Mesendoderm (in vitro differentiated cells): ENCODE measurements around the gene CASZ1.

Experiments
- DNase-seq: peaks from one replicate; pipeline ENCODE4 v3.0.0; 2013
- H2AK5ac ChIP-seq: 2 replicates; pipeline ENCODE4 v1.6.1; 2013; ENCODE audit warnings: low read length, inconsistent platforms
- H2BK120ac ChIP-seq: 2 replicates; pipeline ENCODE4 v1.6.1; 2013; ENCODE audit warnings: low read depth, mild to moderate bottlenecking, low read length, moderate library complexity, mixed read lengths
- H2BK15ac ChIP-seq: replicated peaks from 2 replicates; pipeline ENCODE4 v1.6.1; 2013; ENCODE audit warnings: low read depth, mild to moderate bottlenecking, moderate library complexity
- H2BK5ac ChIP-seq: 2 replicates; pipeline ENCODE4 v1.6.1; 2013; ENCODE audit warnings: low read length, inconsistent platforms
- H3K18ac ChIP-seq: 2 replicates; pipeline ENCODE4 v1.6.1; 2013; ENCODE audit warnings: mild to moderate bottlenecking, low read length, mixed read lengths
- H3K23ac ChIP-seq: one replicate; pipeline ENCODE4 v1.6.1; 2013; ENCODE audit warnings: low read length
- H3K27ac ChIP-seq: 2 replicates; pipeline ENCODE4 v1.5.1; 2013; ENCODE audit warnings: low read depth, mild to moderate bottlenecking, inconsistent platforms, low read length, moderate library complexity
- H3K27me3 ChIP-seq: 2 replicates; pipeline ENCODE4 v1.6.1; 2013; ENCODE audit warnings: low read length, control low read depth, mild to moderate bottlenecking, inconsistent platforms; ENCODE audit not compliant: insufficient read depth, poor library complexity
- H3K36me3 ChIP-seq: 2 replicates; pipeline ENCODE4 v1.6.1; 2013; ENCODE audit warnings: low read length, inconsistent platforms; ENCODE audit not compliant: control insufficient read depth, insufficient read depth
- H3K4ac ChIP-seq: one replicate; pipeline ENCODE4 v1.6.1; 2013; ENCODE audit warnings: low read depth, mild to moderate bottlenecking, low read length, moderate library complexity
- H3K4me1 ChIP-seq: 2 replicates; pipeline ENCODE4 v1.6.1; 2013; ENCODE audit warnings: low read depth, low read length, inconsistent platforms; ENCODE audit not compliant: control insufficient read depth
- H3K4me2 ChIP-seq: 2 replicates; pipeline ENCODE4 v1.6.1; 2013; ENCODE audit warnings: low read length
- H3K4me3 ChIP-seq: 2 replicates; pipeline ENCODE4 v1.5.1; 2013; ENCODE audit warnings: mild to moderate bottlenecking, low read length
- H3K56ac ChIP-seq: one replicate; pipeline ENCODE4 v1.6.1; 2013; ENCODE audit warnings: low read length
- H3K79me1 ChIP-seq: 2 replicates; pipeline ENCODE4 v1.6.1; 2013; ENCODE audit warnings: low read length, inconsistent platforms
- H3K79me2 ChIP-seq: 2 replicates; pipeline ENCODE4 v1.6.1; 2013; ENCODE audit warnings: mild to moderate bottlenecking, low read length; ENCODE audit not compliant: control insufficient read depth, insufficient read depth
- H3K9ac ChIP-seq: 2 replicates; pipeline ENCODE4 v1.6.1; 2013; ENCODE audit warnings: low read length, inconsistent platforms
- H4K5ac ChIP-seq: one replicate; pipeline ENCODE4 v1.6.1; 2013; ENCODE audit warnings: low read length
- H4K8ac ChIP-seq: one replicate; pipeline ENCODE4 v1.6.1; 2013; ENCODE audit warnings: low read depth, mild to moderate bottlenecking, control low read depth, low read length, moderate library complexity
- WGBS: extraction: QIAGEN DNeasy Blood & Tissue Kit; methylation state at CpG from one replicate; pipeline ENCODE4 v1.1.7; 2013; ENCODE audit warnings: low lambda C conversion rate, missing lambda C conversion rate; ENCODE audit not compliant: insufficient coverage; ENCODE audit errors: extremely low coverage; 5-methylcytosine and 5-hydroxymethylcytosine counted together

The CASZ1 gene

GRCh38 chr1:10819198-10819901 lies 22.9 kb upstream of the CASZ1 start:
- Histone ChIP-seq H3K9ac (no peak overlapping the region), H3K4me1 (no peaks in the 10 kb centered on the region), H2AK5ac (no peak overlapping the region), H4K8ac (no peak overlapping the region), H3K27ac (no peak overlapping the region), H2BK120ac (no peak overlapping the region), H2BK15ac (no peak overlapping the region), H3K79me2 (no peaks in the 10 kb centered on the region), H3K23ac (no peak overlapping the region), H3K4me2 (no peak overlapping the region), H4K5ac (no peak overlapping the region), H2BK5ac (no peak overlapping the region), H3K4me3 (no peak overlapping the region), H3K56ac (no peak overlapping the region), H3K27me3 (no peaks in the 10 kb centered on the region), H3K36me3 (no peaks in the 10 kb centered on the region), H3K79me1 (no peaks in the 10 kb centered on the region), H3K4ac (no peak overlapping the region), H3K18ac (no peak overlapping the region)
- WGBS, result no CpG with 5 or more reads among the region's 13 CpGs
- DNase-seq, result no peak

- no peak overlapping the region for H2BK120ac ChIP-seq
- no peak for DNase-seq
- H3K79me2 ChIP-seq, result no peaks in the 10 kb centered on the region
- H3K79me1 ChIP-seq, result no peaks in the 10 kb centered on the region
- H4K8ac ChIP-seq, result no peak overlapping the region
- no peak overlapping the region for H2BK15ac ChIP-seq
- H3K23ac ChIP-seq, result no peak overlapping the region
- H2BK5ac ChIP-seq, result no peak overlapping the region
- no peak overlapping the region for H3K18ac ChIP-seq
- WGBS, result no CpG with 5 or more reads among the region's 17 CpGs
- no peak overlapping the region for H2AK5ac ChIP-seq
- no peak overlapping the region for H3K4ac ChIP-seq
- no peak overlapping the region for H3K27ac ChIP-seq
- no peak overlapping the region for H3K56ac ChIP-seq
- H3K9ac ChIP-seq, result no peak overlapping the region
- H3K4me1 ChIP-seq, result no peaks in the 10 kb centered on the region
- no peaks in the 10 kb centered on the region for H3K36me3 ChIP-seq
- H4K5ac ChIP-seq, result no peak overlapping the region
- no peak overlapping the region for H3K4me3 ChIP-seq
- no peak overlapping the region for H3K4me2 ChIP-seq
- no peaks in the 10 kb centered on the region for H3K27me3 ChIP-seq
These were observed 22.1 kb upstream of the CASZ1 start for GRCh38 chr1:10818262-10819197.

GRCh38 chr1:10816743-10817369 lies 20.4 kb upstream of the CASZ1 start:
- H3K56ac ChIP-seq, result no peak overlapping the region
- no peaks in the 10 kb centered on the region for H3K4me1 ChIP-seq
- H2BK120ac ChIP-seq, result no peak overlapping the region
- WGBS, result no CpG with 5 or more reads among the region's 13 CpGs
- H3K23ac ChIP-seq, result no peak overlapping the region
- no peak overlapping the region for H3K4me3 ChIP-seq
- no peaks in the 10 kb centered on the region for H3K79me2 ChIP-seq
- no peaks in the 10 kb centered on the region for H3K27me3 ChIP-seq
- H3K36me3 ChIP-seq, result no peaks in the 10 kb centered on the region
- H3K18ac ChIP-seq, result no peak overlapping the region
- no peak overlapping the region for H3K9ac ChIP-seq
- H3K27ac ChIP-seq, result no peak overlapping the region
- no peak overlapping the region for H2BK15ac ChIP-seq
- no peak overlapping the region for H3K4me2 ChIP-seq
- no peak overlapping the region for H2AK5ac ChIP-seq
- no peak overlapping the region for H2BK5ac ChIP-seq
- H4K5ac ChIP-seq, result no peak overlapping the region
- no peak overlapping the region for H4K8ac ChIP-seq
- H3K4ac ChIP-seq, result no peak overlapping the region
- DNase-seq, result no peak
- no peaks in the 10 kb centered on the region for H3K79me1 ChIP-seq

- Histone ChIP-seq H3K4ac (no peak overlapping the region), H3K79me2 (no peaks in the 10 kb centered on the region), H2BK120ac (no peak overlapping the region), H3K27ac (no peak overlapping the region), H3K9ac (no peak overlapping the region), H2BK15ac (no peak overlapping the region), H3K18ac (no peak overlapping the region), H3K4me1 (no peaks in the 10 kb centered on the region), H2BK5ac (no peak overlapping the region), H3K36me3 (no peaks in the 10 kb centered on the region), H3K4me3 (no peak overlapping the region), H4K8ac (no peak overlapping the region), H3K56ac (no peak overlapping the region), H3K79me1 (no peaks in the 10 kb centered on the region), H4K5ac (no peak overlapping the region), H3K23ac (no peak overlapping the region), H3K27me3 (no peaks in the 10 kb centered on the region), H2AK5ac (no peak overlapping the region), H3K4me2 (no peak overlapping the region)
- WGBS, result no CpG with 5 or more reads among the region's 7 CpGs
- no peak for DNase-seq
These were observed 19.8 kb upstream of the CASZ1 start for GRCh38 chr1:10816233-10816632.

GRCh38 chr1:10815858-10816195 lies 19.4 kb upstream of the CASZ1 start:
- Histone ChIP-seq H3K36me3 (no peaks in the 10 kb centered on the region), H3K4me2 (no peak overlapping the region), H2BK120ac (no peak overlapping the region), H3K79me1 (no peaks in the 10 kb centered on the region), H2BK15ac (no peak overlapping the region), H3K27ac (no peak overlapping the region), H4K8ac (no peak overlapping the region), H3K18ac (no peak overlapping the region), H2AK5ac (no peak overlapping the region), H4K5ac (no peak overlapping the region), H3K23ac (no peak overlapping the region), H3K79me2 (no peaks in the 10 kb centered on the region), H3K27me3 (no peaks in the 10 kb centered on the region), H3K4me3 (no peak overlapping the region), H3K4me1 (no peaks in the 10 kb centered on the region), H3K9ac (no peak overlapping the region), H3K56ac (no peak overlapping the region), H3K4ac (no peak overlapping the region), H2BK5ac (no peak overlapping the region)
- no peak for DNase-seq
- no CpG with 5 or more reads among the region's 5 CpGs for WGBS
